Fibroblast of mammary gland (primary cell): ENCODE data around the gene CCDC187.

ENCODE experiments used
- DNase-seq: peaks from one replicate; pipeline ENCODE4 v3.0.0-alpha.2; 2010; ENCODE audit warnings: low read depth
- H3K4me3 ChIP-seq: 2 replicates; pipeline ENCODE4 v1.5.1; 2011; ENCODE audit warnings: low read depth, mild to moderate bottlenecking, low read length, moderate library complexity; ENCODE audit not compliant: control insufficient read depth
- CTCF ChIP-seq: conservative IDR thresholded peaks from 2 replicates; pipeline ENCODE4 v1.5.1; 2011; ENCODE audit warnings: low read depth, low read length, inconsistent platforms; ENCODE audit not compliant: control insufficient read depth, insufficient read depth

Gene CCDC187

GRCh38 chr9:136265561-136266355 lies 38.1 kb downstream of the CCDC187 start:
- no peak for TF ChIP-seq CTCF

GRCh38 chr9:136264441-136265405 lies 39.2 kb downstream of the CCDC187 start:
- DNase-seq: no peak
- TF ChIP-seq CTCF: no peak
- H3K4me3 ChIP-seq: no peak overlapping the region

More at GRCh38 chr9:136265561-136266355, 38.1 kb downstream of the CCDC187 start:
- no peak for DNase-seq
- no peak overlapping the region for H3K4me3 ChIP-seq

GRCh38 chr9:136264031-136264430 lies 39.9 kb downstream of the CCDC187 start:
- TF ChIP-seq CTCF: no peak
- no peak for DNase-seq
- no peak overlapping the region for H3K4me3 ChIP-seq

GRCh38 chr9:136262671-136263178 lies 41.2 kb downstream of the CCDC187 start:
- no peak overlapping the region for H3K4me3 ChIP-seq
- no peak for DNase-seq
- no peak for TF ChIP-seq CTCF

GRCh38 chr9:136261686-136262430 lies 42.0 kb downstream of the CCDC187 start:
- H3K4me3 ChIP-seq: no peak overlapping the region
- no peak for DNase-seq
- TF ChIP-seq CTCF: no peak

- DNase-seq: no peak
- TF ChIP-seq CTCF: no peak
- H3K4me3 ChIP-seq: no peak overlapping the region
Observed at GRCh38 chr9:136260936-136261472, 42.9 kb downstream of the CCDC187 start.
